Measurements from ENCODE around the gene EDA2R.

- TF ChIP-seq EZH2phosphoT487 (IDR thresholded peaks at IDR 0.05; ENCODE audit: low read depth), result no peak
- TF ChIP-seq, protein P1, sequence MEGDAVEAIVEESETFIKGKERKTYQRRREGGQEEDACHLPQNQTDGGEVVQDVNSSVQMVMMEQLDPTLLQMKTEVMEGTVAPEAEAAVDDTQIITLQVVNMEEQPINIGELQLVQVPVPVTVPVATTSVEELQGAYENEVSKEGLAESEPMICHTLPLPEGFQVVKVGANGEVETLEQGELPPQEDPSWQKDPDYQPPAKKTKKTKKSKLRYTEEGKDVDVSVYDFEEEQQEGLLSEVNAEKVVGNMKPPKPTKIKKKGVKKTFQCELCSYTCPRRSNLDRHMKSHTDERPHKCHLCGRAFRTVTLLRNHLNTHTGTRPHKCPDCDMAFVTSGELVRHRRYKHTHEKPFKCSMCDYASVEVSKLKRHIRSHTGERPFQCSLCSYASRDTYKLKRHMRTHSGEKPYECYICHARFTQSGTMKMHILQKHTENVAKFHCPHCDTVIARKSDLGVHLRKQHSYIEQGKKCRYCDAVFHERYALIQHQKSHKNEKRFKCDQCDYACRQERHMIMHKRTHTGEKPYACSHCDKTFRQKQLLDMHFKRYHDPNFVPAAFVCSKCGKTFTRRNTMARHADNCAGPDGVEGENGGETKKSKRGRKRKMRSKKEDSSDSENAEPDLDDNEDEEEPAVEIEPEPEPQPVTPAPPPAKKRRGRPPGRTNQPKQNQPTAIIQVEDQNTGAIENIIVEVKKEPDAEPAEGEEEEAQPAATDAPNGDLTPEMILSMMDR (IDR thresholded peaks at IDR 0.05; ENCODE audit: low read depth, low read length), result no peak
These were observed 16.7 kb downstream of the EDA2R start for GRCh38 chrX:66622209-66622608.
